SK-N-SH treated with all-trans-retinoic acid at 6 μM for 48 hours (cell line): ENCODE measurements around the gene TMEM263.

Source experiments
- BACH2 ChIP-seq: fragments of 250-450 bp; sonication (Bioruptor Pico); IDR thresholded peaks from 2 replicates; pipeline ENCODE4 v1.9.0; 2021; ENCODE audit warnings: mild to moderate bottlenecking, borderline replicate concordance
- ZFP30 ChIP-seq: fragments of 450-650 bp; formaldehyde crosslinking; IDR thresholded peaks from 2 replicates; pipeline ENCODE4 v1.5.0; 2022; ENCODE audit warnings: mild to moderate bottlenecking, moderate library complexity

DNA sequence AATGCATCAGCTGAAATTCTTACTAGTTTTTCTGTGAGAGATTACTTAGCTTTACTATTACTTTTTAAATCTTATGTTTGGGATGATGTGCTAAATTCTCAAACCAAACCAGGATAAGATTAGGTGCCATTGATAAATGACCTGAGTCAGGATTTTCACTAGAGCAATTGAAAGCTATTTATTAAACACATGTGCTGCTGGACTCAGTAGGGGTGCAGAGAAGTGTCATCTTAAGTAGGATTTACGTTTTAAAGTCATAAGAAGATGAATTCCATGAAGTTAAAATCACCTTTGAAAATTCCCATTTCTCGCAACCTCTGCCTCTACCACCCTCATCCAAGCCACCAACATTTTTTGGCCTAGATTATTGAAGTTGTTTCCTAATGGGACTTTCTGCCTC is 8.8 kb downstream of the TMEM263 start:
- TF ChIP-seq ZFP30 (no peak), BACH2 (CRISPR knock-in tag) (no peak)
